NCI-H526 treated with DMSO at 0.1 percent for 48 hours (cell line): ENCODE data around the gene RGS9.

ENCODE experiments used
- DNase-seq: peaks from one replicate; lab custom pipeline; 2025; lab: John Stamatoyannopoulos, UW

RGS9 gene

GRCh38 chr17:65261152-65261551 lies 124.0 kb downstream of the RGS9 start:
- no peak for DNase-seq

GRCh38 chr17:65261682-65262636 lies 124.8 kb downstream of the RGS9 start:
- DNase-seq, result no peak

DNA sequence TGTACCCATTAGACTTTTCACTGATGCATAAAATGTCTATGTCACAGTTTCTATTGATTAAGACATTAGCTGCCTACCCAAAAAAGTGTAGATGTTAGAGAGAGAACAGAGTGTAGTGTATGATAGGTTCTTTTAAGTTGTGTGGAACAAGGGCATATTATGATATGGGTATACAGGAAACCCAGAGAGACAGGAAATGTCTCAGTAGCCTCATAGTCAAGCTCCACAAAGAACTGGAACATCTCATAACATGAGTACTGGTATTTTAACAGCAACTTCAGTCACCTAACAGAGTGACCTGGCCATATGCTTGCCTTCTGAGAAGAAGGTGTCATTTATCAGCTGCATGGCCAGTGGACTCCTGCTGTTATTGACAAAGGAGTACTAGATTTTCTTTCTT lies 128.1 kb downstream of the RGS9 start:
- DNase-seq, result no peak

DNA sequence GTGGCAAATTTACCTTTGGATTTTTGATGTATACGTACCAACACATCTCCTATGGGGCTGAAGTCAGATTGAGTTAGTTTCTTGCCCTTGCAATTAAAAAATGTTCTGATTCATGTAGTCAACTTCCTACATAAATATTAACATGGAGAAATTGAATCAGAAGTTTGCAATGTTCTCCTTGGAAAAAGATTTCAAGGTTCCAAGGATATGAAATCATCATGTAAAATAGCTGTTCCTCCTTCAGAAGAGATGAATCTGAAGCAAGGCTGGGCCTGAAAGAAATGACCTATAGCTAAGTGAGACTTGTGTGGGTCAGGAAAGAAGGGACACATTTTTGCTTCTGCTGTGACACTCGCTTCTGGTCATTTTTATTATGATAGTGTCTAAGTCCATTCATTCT lies 131.7 kb downstream of the RGS9 start:
- DNase-seq, result no peak

DNA sequence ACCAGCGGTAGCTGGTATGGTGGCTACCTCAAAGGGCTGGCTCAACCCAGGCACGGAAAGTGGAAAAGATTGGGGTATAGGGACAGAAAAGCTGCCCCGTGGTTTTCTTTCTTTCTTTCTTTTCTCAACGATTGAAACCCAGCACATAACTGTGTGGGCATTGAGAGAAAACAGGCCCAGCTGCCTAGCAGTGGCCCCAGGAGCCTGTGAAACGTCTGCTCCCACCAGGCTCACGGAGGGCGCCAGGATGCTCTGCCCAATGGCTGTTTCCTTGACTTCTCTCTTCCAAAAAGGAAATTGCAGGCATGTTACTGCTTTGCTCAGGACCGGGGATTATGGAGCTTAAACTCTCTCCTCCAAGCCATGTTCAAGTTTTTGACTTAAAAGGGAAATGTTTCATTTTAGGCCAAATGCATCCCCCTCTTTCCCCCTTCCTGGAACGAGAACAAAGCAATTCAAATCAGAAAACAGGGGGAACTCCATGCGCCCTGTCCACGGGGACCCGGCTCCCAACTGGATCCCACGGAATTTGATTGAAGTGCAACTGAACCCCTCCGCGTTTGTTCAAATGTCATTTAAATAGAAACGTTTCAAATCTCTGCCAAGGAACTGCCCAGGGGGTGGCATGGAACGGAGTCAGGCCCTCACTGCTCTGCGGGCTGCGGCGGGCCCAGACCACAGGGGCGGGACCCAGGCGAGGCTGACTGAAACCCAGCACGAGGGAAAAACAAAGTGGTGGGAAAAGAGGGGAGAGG lies 133.5 kb downstream of the RGS9 start:
- no peak for DNase-seq

DNA sequence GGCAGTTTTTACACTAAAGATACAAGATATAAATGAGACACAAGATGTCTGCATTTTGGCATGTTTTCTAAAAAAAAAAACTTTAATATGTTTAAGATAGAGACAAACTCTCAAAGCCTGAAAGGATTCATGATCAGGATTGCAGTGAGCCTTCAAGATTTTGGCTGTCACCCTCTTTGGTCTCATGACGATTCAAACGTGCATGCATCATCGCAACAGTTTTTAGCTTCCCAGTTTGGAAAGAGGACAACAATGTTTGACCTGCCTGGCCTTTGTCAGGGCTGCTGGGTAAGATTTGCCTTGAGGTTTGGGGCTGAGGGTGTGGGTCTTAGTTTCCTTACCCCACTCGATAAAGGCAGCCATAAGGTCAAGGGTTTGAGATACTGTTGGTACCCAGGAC lies 134.1 kb downstream of the RGS9 start:
- DNase-seq, result no peak
